BE2C (cell line): ENCODE data around the gene STK39.

Source experiments
- DNase-seq: peaks from one replicate; pipeline ENCODE4 v3.0.0-alpha.2; 2020
- H3K27me3 ChIP-seq: fragments of 250-450 bp; sonication (Bioruptor Pico); 2 replicates; pipeline ENCODE4 v1.5.1; 2020; ENCODE audit warnings: mild to moderate bottlenecking
- H3K36me3 ChIP-seq: fragments of 250-450 bp; sonication (Bioruptor Pico); 2 replicates; pipeline ENCODE4 v1.5.1; 2020; ENCODE audit warnings: mild to moderate bottlenecking
- H3K4me1 ChIP-seq: fragments of 250-450 bp; sonication (Bioruptor Pico); 2 replicates; pipeline ENCODE4 v1.5.1; 2020
- H3K4me3 ChIP-seq: 2 replicates; pipeline ENCODE4 v1.5.1; 2011; ENCODE audit warnings: low read depth, low read length
- H3K9me3 ChIP-seq: fragments of 250-450 bp; sonication (Bioruptor Pico); 2 replicates; pipeline ENCODE4 v1.5.1; 2020
- TF ChIP-seq, protein P1 (sequence below): IDR thresholded peaks from 2 replicates; pipeline ENCODE4 v1.5.1; 2012; ENCODE audit warnings: mild to moderate bottlenecking, low read depth, low read length

Gene STK39

GRCh38 chr2:168208652-168209051 lies 38.7 kb downstream of the STK39 start:
- H3K36me3 ChIP-seq = no peaks in the 10 kb centered on the region

GRCh38 chr2:168207851-168208250 lies 39.5 kb downstream of the STK39 start:
- TF ChIP-seq, protein P1, sequence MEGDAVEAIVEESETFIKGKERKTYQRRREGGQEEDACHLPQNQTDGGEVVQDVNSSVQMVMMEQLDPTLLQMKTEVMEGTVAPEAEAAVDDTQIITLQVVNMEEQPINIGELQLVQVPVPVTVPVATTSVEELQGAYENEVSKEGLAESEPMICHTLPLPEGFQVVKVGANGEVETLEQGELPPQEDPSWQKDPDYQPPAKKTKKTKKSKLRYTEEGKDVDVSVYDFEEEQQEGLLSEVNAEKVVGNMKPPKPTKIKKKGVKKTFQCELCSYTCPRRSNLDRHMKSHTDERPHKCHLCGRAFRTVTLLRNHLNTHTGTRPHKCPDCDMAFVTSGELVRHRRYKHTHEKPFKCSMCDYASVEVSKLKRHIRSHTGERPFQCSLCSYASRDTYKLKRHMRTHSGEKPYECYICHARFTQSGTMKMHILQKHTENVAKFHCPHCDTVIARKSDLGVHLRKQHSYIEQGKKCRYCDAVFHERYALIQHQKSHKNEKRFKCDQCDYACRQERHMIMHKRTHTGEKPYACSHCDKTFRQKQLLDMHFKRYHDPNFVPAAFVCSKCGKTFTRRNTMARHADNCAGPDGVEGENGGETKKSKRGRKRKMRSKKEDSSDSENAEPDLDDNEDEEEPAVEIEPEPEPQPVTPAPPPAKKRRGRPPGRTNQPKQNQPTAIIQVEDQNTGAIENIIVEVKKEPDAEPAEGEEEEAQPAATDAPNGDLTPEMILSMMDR = no peak
- DNase-seq = no peak
- no peaks in the 10 kb centered on the region for H3K27me3 ChIP-seq
- no peak overlapping the region for H3K4me3 ChIP-seq
- no peaks in the 10 kb centered on the region for H3K9me3 ChIP-seq
- no peaks in the 10 kb centered on the region for H3K4me1 ChIP-seq
- H3K36me3 ChIP-seq = no peaks in the 10 kb centered on the region

More at GRCh38 chr2:168208652-168209051, 38.7 kb downstream of the STK39 start:
- Histone ChIP-seq H3K4me3 (no peak overlapping the region), H3K27me3 (no peaks in the 10 kb centered on the region), H3K9me3 (no peaks in the 10 kb centered on the region), H3K4me1 (no peaks in the 10 kb centered on the region)
- TF ChIP-seq, protein P1 = no peak
- DNase-seq = no peak

GRCh38 chr2:168203762-168204693 lies 43.4 kb downstream of the STK39 start:
- TF ChIP-seq, protein P1 = no peak
- Histone ChIP-seq H3K27me3 (no peaks in the 10 kb centered on the region), H3K4me3 (no peak overlapping the region), H3K4me1 (no peaks in the 10 kb centered on the region), H3K36me3 (no peaks in the 10 kb centered on the region), H3K9me3 (no peaks in the 10 kb centered on the region)
- no peak for DNase-seq

- Histone ChIP-seq H3K36me3 (no peaks in the 10 kb centered on the region), H3K27me3 (no peaks in the 10 kb centered on the region), H3K4me3 (no peak overlapping the region), H3K9me3 (no peaks in the 10 kb centered on the region), H3K4me1 (no peaks in the 10 kb centered on the region)
- DNase-seq = no peak
- TF ChIP-seq, protein P1 = no peak
These were observed 45.7 kb downstream of the STK39 start for GRCh38 chr2:168201584-168202116.

DNA sequence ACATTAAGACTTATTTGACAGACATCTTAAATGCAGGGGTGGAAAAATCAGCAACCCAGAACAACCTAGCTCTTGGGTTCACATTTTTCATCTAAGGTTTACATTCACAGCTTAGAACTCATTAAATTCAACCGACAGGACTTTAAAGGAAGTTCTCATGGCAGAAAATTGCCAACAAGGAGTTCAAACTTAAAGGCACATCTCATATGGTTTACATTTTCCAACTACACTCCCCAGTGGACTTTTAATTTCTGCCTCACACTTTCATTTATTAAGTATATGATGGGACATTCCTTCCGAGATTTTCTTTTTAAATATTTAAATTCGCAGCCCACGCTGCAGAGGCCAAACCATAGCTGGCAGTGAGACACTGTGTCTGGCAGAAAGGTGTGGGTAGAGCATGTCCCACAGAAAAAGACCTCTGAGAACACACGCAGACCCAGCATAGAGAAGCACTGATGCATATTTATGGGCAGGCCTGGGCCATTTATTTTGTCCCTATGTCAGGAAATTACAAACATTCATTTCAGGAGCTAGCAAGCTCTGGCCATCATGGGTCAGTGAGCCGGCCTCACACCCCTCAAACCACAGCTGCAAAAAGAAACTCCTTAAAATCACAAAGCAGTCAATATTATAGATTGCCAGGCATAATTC lies 46.3 kb downstream of the STK39 start:
- Histone ChIP-seq H3K4me3 (no peak overlapping the region), H3K4me1 (no peaks in the 10 kb centered on the region), H3K9me3 (no peaks in the 10 kb centered on the region), H3K27me3 (no peaks in the 10 kb centered on the region), H3K36me3 (no peaks in the 10 kb centered on the region)
- TF ChIP-seq, protein P1 = no peak
- DNase-seq = no peak
